Measurements from ENCODE around the gene CEP350.

Gene CEP350, protein sequence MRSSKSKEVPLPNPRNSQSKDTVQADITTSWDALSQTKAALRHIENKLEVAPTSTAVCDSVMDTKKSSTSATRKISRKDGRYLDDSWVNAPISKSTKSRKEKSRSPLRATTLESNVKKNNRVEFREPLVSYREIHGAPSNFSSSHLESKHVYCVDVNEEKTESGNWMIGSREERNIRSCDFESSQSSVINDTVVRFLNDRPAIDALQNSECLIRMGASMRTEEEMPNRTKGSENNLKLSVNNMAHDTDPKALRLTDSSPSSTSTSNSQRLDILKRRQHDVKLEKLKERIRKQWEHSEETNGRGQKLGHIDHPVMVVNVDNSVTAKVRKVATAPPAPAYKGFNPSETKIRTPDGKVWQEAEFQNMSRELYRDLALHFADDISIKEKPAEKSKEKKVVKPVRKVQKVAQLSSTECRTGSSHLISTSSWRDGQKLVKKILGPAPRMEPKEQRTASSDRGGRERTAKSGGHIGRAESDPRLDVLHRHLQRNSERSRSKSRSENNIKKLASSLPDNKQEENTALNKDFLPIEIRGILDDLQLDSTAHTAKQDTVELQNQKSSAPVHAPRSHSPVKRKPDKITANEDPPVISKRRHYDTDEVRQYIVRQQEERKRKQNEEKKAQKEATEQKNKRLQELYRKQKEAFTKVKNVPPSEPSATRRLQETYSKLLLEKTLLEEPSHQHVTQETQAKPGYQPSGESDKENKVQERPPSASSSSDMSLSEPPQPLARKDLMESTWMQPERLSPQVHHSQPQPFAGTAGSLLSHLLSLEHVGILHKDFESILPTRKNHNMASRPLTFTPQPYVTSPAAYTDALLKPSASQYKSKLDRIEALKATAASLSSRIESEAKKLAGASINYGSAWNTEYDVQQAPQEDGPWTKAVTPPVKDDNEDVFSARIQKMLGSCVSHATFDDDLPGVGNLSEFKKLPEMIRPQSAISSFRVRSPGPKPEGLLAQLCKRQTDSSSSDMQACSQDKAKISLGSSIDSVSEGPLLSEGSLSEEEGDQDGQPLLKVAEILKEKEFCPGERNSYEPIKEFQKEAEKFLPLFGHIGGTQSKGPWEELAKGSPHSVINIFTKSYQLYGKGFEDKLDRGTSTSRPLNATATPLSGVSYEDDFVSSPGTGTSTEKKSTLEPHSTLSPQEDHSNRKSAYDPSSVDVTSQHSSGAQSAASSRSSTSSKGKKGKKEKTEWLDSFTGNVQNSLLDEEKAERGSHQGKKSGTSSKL (N-terminal part only)

DNA sequence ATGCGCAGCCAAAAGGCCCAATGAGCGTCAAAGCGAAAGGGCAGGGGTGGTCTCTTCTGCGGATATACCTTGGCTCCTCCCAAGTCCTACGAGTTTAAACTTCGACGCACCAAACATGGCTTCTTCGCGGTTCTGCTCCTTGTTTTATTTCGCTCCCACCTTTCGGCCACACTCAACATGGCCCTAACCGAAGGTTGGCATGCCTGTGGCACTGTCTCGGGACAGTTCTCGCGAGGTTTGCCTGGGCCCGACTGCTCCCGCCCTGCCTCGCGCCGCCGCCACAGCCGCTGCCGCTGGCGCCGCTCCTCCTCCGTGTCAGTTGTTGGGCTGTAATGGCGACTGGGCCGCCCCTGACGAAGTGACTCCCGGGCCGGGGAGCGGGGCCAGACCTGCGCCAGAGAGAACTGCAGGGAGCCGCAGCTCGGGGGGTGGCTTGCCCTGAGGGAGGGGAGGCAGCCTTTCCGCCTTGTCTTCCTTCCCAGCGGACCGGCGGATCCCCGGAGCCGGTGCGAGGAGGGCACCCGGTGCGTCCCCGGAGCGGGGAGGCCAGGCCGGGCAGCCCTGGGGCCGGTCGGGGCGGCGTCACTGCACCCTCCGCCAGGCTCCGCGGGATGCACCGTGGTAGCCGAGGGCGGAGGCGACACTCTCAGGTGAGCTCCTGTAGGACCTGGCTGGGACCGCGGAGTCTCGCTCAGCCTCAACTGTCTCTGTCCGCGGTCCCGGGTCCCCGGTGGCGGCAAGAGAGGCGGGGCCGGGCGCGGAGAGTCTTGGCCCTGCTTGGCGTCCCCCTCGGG is at the start of gene CEP350:
Gene CEP350, plus strand, starts transcription at position 318 of the 794 bp plus-strand sequence. CDS start 31,372 bp downstream, outside the sequence.
- Histone ChIP-seq H3K27ac (ENCODE audit: low read length) (peak within 1 kb of the TSS; percentile 52), H3K4me1 (ENCODE audit: control insufficient read depth, low read depth, low read length) (peaks cover 11% of the 10 kb centered on the region), H3K4me3 (ENCODE audit: low read length) (peak within 1 kb of the TSS; percentile 79), H3K9me3 (ENCODE audit: control insufficient read depth, low read depth, low read length) (no peaks in the 10 kb centered on the region), H3K9ac (ENCODE audit: low read length) (peak within 1 kb of the TSS; percentile 88), H3K27me3 (ENCODE audit: control insufficient read depth, insufficient read depth, low read length) (no peaks in the 10 kb centered on the region), H3K36me3 (ENCODE audit: control insufficient read depth, low read depth, low read length) (no peaks in the 10 kb centered on the region)

DNA sequence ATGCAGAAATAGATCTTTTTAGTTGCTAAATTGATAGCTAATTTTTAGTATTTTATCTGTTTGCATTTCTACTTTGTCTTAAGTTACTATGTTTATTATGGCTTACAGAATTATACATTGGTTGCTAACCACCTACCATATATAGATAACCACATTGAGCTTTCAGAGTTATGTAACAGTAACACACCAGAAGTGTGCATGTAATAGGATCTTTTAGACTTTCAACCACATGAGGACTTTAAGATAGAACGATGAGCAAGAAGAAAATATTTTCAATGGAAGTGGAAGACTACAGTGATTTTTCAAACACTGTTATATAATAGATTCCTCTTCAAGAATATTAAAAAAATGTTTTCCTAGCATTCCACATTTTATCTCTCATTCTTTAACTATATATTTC is 43.7 kb upstream of the CEP350 start:
- no peak overlapping the region for H3K9ac ChIP-seq (ENCODE audit: low read length)
- H3K9me3 ChIP-seq (ENCODE audit: control insufficient read depth, low read depth, low read length) = no peaks in the 10 kb centered on the region
- H3K27me3 ChIP-seq (ENCODE audit: control insufficient read depth, insufficient read depth, low read length) = no peaks in the 10 kb centered on the region
- H3K4me1 ChIP-seq (ENCODE audit: control insufficient read depth, low read depth, low read length) = no peaks in the 10 kb centered on the region
- H3K4me3 ChIP-seq (ENCODE audit: low read length) = no peak overlapping the region
- peaks cover 23% of the 10 kb centered on the region for H3K36me3 ChIP-seq (ENCODE audit: control insufficient read depth, low read depth, low read length)
- no peak overlapping the region for H3K27ac ChIP-seq (ENCODE audit: low read length)

DNA sequence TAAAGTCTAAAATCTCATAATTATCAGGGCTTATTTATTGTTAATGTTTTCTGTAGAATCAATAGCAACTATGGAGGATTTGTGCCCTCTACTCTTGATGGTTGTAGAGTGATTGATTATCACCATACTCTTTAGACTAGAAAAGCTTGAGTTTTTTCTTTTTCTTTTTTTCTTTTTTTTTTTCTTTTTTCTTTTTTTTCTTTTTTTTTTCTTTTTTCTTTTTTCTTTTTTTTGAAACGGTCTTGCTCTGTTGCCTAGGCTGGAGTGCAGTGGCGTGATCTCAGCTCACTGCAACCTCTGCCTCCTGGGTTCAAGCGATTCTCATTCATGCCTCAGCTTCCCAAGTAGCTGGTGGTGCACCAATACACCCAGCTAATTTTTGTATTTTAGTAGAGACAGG is 42.8 kb upstream of the CEP350 start:
- Histone ChIP-seq H3K4me1 (ENCODE audit: control insufficient read depth, low read depth, low read length) (no peaks in the 10 kb centered on the region), H3K36me3 (ENCODE audit: control insufficient read depth, low read depth, low read length) (peaks cover 25% of the 10 kb centered on the region), H3K9ac (ENCODE audit: low read length) (no peak overlapping the region), H3K9me3 (ENCODE audit: control insufficient read depth, low read depth, low read length) (no peaks in the 10 kb centered on the region), H3K27ac (ENCODE audit: low read length) (no peak overlapping the region), H3K27me3 (ENCODE audit: control insufficient read depth, insufficient read depth, low read length) (no peaks in the 10 kb centered on the region), H3K4me3 (ENCODE audit: low read length) (no peak overlapping the region)

DNA sequence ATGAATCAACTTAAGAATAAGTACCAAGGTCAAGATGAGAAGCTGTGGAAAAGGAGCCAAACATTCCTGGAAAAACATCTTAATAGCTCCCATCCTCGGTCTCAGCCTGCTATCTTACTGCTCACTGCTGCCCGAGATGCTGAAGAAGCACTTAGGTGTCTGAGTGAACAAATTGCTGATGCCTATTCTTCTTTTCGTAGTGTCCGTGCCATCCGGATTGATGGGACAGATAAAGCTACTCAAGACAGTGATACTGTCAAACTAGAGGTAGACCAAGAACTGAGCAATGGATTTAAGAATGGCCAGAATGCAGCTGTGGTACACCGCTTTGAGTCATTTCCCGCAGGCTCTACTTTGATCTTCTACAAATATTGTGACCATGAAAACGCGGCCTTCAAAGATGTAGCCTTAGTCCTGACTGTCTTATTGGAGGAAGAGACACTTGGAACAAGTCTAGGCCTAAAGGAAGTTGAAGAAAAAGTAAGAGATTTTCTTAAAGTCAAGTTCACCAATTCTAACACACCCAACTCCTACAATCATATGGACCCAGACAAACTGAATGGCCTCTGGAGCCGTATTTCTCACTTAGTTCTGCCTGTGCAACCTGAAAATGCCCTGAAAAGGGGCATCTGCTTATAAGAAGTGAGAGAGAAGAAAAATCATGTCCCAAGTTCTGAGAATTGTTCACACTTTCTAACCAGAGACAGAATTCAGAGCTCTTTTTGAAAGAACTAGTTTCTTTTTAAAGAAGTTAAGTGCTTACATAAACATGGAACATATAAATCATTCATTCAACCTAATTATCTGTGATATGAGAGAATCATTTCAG is 36.8 kb upstream of the CEP350 start:
- Histone ChIP-seq H3K36me3 (ENCODE audit: control insufficient read depth, low read depth, low read length) (peaks cover 33% of the 10 kb centered on the region), H3K9me3 (ENCODE audit: control insufficient read depth, low read depth, low read length) (no peaks in the 10 kb centered on the region), H3K27me3 (ENCODE audit: control insufficient read depth, insufficient read depth, low read length) (no peaks in the 10 kb centered on the region), H3K27ac (ENCODE audit: low read length) (no peak overlapping the region), H3K4me1 (ENCODE audit: control insufficient read depth, low read depth, low read length) (peaks cover 17% of the 10 kb centered on the region), H3K9ac (ENCODE audit: low read length) (no peak overlapping the region), H3K4me3 (ENCODE audit: low read length) (no peak overlapping the region)

DNA sequence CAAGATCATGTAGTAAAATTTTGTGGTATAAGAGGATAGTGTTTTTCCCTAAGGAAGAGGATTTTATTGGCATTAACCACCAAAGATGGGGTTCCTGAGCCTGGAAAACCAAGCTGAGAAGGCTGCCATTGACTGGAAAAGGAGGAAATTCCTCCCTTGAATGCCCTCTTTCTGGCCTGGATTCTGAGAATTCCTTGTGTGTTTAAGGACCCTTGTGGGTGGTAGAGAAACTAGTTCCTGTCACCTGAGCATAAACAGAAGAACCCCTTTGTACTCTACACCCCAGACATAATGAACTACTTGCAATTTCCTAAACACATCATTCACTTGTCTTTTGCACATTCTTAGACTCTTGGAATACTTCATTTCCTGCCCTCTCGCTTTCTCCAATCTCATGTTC is 33.1 kb upstream of the CEP350 start:
- H3K36me3 ChIP-seq (ENCODE audit: control insufficient read depth, low read depth, low read length) = peaks cover 24% of the 10 kb centered on the region
- H3K27me3 ChIP-seq (ENCODE audit: control insufficient read depth, insufficient read depth, low read length) = no peaks in the 10 kb centered on the region
- peaks cover 17% of the 10 kb centered on the region for H3K4me1 ChIP-seq (ENCODE audit: control insufficient read depth, low read depth, low read length)
- H3K4me3 ChIP-seq (ENCODE audit: low read length) = no peak overlapping the region
- H3K9me3 ChIP-seq (ENCODE audit: control insufficient read depth, low read depth, low read length) = no peaks in the 10 kb centered on the region
- no peak overlapping the region for H3K9ac ChIP-seq (ENCODE audit: low read length)
- no peak overlapping the region for H3K27ac ChIP-seq (ENCODE audit: low read length)

DNA sequence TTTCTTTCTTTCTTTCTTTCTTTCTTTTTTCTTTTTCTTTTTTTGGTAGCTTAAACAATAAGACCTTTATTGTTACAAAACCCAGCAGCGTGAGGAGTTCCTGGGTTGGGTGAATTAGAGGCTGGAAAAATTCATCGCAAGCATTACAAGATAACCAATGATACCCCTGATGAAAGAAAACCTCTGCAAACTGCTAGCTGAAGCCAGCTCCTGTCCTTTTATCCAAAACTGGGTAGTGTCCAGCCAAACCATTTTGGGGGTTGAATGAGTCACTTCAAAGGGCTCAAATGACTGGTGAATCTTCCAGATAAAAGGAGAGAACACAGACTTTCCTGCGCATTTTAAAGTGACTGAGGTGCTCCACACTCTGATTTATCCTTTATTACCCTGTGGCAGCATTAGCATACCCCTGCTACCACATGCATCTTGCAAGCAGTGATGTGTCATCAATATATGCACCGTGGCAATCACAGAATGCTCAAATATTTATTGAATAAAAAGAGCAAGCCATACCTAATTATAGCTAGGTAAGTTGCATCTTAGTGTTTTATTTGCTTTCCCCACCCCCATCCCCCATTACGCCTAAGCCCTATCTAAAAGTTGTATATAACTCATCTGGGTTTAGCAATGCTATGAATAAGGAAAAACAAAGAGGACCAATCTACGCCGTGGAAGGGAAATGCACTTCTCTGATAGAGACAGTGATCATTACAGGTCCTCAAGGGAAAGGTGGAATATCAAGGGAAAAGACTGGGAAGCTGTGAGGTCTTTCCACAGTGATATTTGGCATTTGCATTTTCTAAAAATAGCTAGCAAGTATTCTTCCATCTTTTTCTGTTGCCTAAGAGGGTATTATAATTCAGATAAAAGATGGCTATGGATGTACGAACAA is 32.4 kb upstream of the CEP350 start:
- Histone ChIP-seq H3K27me3 (ENCODE audit: control insufficient read depth, insufficient read depth, low read length) (no peaks in the 10 kb centered on the region), H3K36me3 (ENCODE audit: control insufficient read depth, low read depth, low read length) (peaks cover 24% of the 10 kb centered on the region), H3K4me1 (ENCODE audit: control insufficient read depth, low read depth, low read length) (peaks cover 17% of the 10 kb centered on the region), H3K9me3 (ENCODE audit: control insufficient read depth, low read depth, low read length) (no peaks in the 10 kb centered on the region), H3K9ac (ENCODE audit: low read length) (no peak overlapping the region), H3K4me3 (ENCODE audit: low read length) (no peak overlapping the region), H3K27ac (ENCODE audit: low read length) (no peak overlapping the region)

DNA sequence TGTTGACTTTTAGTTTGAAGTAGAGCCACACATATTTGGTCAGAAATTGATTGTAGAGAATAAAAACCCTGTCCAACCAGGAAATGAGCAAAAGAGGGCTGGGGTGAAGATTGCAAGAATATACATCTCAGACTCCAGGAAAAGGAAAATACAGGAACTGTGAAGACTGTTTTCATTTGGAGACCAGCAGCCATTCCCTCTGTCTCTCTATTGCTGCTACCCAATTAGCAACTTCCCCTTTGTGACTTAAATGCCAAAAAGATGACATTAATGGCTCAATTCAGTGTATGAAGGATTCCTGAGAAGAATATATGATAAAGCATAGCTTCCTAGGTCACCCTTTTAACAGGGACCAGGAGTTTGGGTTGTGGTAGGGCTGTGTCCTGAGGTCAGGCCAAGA is 31.6 kb upstream of the CEP350 start:
- H3K27me3 ChIP-seq (ENCODE audit: control insufficient read depth, insufficient read depth, low read length) = no peaks in the 10 kb centered on the region
- H3K9ac ChIP-seq (ENCODE audit: low read length) = no peak overlapping the region
- H3K36me3 ChIP-seq (ENCODE audit: control insufficient read depth, low read depth, low read length) = peaks cover 16% of the 10 kb centered on the region
- H3K4me3 ChIP-seq (ENCODE audit: low read length) = no peak overlapping the region
- no peaks in the 10 kb centered on the region for H3K9me3 ChIP-seq (ENCODE audit: control insufficient read depth, low read depth, low read length)
- H3K4me1 ChIP-seq (ENCODE audit: control insufficient read depth, low read depth, low read length) = peaks cover 17% of the 10 kb centered on the region
- no peak overlapping the region for H3K27ac ChIP-seq (ENCODE audit: low read length)

DNA sequence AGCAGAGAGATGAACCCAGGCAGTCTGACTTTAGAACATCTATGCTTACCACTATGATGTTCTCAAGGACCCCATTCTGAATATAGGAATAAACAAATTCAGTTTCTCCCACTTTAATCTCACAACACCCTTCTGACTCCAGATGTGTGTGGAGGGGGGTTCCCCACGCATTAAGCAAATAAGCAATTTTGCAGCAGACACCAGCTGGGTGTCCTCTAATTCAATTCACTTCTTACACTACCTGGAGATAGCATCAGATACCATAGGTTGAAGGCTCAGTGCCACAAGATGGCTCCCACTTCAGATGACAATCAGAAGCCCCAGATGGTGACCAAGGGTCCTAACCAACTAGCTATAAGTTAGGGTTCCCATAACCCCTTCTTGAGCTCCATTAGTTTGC is 30.3 kb upstream of the CEP350 start:
- no peak overlapping the region for H3K9ac ChIP-seq (ENCODE audit: low read length)
- no peak overlapping the region for H3K27ac ChIP-seq (ENCODE audit: low read length)

DNA sequence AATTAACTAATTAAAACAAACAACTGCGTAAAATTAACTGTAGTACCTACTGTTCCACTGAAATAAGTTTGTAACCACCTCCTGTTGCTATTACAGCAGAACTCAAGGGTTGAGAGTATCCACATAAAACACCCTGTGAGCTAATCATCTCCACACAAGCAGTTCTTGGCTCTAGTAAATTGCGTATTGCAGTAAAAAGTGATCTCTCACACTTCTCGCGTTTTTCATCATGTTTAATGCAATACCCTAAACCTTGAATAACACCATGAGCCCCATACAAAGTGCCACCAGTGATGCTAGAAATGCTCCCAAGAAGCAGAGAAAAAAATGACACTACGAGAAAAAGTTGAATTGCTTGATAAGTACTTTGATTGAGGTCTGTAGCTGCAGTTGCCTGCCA is 29.3 kb upstream of the CEP350 start:
- H3K9ac ChIP-seq (ENCODE audit: low read length) = no peak overlapping the region
- no peak overlapping the region for H3K4me3 ChIP-seq (ENCODE audit: low read length)
- H3K36me3 ChIP-seq (ENCODE audit: control insufficient read depth, low read depth, low read length) = no peaks in the 10 kb centered on the region
- no peaks in the 10 kb centered on the region for H3K9me3 ChIP-seq (ENCODE audit: control insufficient read depth, low read depth, low read length)
- peaks cover 17% of the 10 kb centered on the region for H3K4me1 ChIP-seq (ENCODE audit: control insufficient read depth, low read depth, low read length)
- no peaks in the 10 kb centered on the region for H3K27me3 ChIP-seq (ENCODE audit: control insufficient read depth, insufficient read depth, low read length)
- no peak overlapping the region for H3K27ac ChIP-seq (ENCODE audit: low read length)

More for the DNA sequence above, 30.3 kb upstream of the CEP350 start:
- H3K27me3 ChIP-seq (ENCODE audit: control insufficient read depth, insufficient read depth, low read length) = no peaks in the 10 kb centered on the region
- H3K4me1 ChIP-seq (ENCODE audit: control insufficient read depth, low read depth, low read length) = peaks cover 17% of the 10 kb centered on the region
- no peaks in the 10 kb centered on the region for H3K9me3 ChIP-seq (ENCODE audit: control insufficient read depth, low read depth, low read length)
- H3K36me3 ChIP-seq (ENCODE audit: control insufficient read depth, low read depth, low read length) = peaks cover 5% of the 10 kb centered on the region
- H3K4me3 ChIP-seq (ENCODE audit: low read length) = no peak overlapping the region
